NAMALWA (cell line): Measurements from ENCODE around the gene GREB1.

Experiments used
- DNase-seq: peaks from one replicate; pipeline ENCODE4 v3.0.0-alpha.2; 2015; ENCODE audit warnings: low spot score

The GREB1 gene, protein sequence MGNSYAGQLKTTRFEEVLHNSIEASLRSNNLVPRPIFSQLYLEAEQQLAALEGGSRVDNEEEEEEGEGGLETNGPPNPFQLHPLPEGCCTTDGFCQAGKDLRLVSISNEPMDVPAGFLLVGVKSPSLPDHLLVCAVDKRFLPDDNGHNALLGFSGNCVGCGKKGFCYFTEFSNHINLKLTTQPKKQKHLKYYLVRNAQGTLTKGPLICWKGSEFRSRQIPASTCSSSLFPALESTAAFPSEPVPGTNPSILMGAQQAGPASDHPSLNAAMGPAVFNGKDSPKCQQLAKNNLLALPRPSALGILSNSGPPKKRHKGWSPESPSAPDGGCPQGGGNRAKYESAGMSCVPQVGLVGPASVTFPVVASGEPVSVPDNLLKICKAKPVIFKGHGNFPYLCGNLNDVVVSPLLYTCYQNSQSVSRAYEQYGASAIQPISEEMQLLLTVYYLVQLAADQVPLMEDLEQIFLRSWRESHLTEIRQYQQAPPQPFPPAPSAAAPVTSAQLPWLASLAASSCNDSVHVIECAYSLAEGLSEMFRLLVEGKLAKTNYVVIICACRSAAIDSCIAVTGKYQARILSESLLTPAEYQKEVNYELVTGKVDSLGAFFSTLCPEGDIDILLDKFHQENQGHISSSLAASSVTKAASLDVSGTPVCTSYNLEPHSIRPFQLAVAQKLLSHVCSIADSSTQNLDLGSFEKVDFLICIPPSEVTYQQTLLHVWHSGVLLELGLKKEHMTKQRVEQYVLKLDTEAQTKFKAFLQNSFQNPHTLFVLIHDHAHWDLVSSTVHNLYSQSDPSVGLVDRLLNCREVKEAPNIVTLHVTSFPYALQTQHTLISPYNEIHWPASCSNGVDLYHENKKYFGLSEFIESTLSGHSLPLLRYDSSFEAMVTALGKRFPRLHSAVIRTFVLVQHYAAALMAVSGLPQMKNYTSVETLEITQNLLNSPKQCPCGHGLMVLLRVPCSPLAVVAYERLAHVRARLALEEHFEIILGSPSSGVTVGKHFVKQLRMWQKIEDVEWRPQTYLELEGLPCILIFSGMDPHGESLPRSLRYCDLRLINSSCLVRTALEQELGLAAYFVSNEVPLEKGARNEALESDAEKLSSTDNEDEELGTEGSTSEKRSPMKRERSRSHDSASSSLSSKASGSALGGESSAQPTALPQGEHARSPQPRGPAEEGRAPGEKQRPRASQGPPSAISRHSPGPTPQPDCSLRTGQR (N-terminal part only)

DNA sequence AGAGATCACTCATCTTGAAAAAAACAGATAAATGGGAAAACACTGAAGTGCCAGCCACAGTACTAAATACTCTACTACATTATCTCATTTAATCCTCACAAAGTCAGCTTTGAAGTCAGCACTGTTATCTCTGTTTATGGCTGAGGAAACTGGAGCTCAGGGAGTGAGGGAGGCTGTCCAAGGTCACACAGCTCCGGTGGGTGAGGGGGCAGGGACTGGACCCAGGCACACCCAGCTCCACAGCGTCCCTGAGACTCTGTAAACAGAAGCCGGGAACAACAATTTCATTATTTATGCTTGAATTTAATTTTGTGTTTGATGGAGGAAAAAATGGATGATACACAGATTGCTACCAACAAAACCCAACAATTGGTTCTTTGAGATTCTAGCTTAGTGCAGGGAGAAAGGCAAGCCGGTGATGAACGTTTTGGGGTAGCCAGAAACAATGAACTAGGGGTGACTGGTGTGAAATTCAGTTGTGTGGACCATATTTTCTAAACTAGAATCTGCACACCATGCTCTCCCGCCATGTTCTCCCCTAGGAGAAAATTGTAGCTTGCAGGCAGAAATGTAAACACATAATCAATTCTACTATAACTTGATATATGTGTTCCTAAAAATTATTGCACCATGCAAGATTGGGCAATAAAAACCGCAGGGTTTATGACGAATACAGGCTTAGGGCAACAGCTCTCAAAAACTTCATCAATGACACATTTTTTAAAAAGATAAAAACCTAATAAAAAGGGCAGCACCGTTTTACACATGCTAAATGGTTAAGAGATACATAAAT lies at the start of gene GREB1:
Gene GREB1 (plus strand): TSS at position 768 of the 793 bp plus-strand sequence. CDS start 22,570 bp downstream, outside the sequence.
- DNase-seq = no peak

DNA sequence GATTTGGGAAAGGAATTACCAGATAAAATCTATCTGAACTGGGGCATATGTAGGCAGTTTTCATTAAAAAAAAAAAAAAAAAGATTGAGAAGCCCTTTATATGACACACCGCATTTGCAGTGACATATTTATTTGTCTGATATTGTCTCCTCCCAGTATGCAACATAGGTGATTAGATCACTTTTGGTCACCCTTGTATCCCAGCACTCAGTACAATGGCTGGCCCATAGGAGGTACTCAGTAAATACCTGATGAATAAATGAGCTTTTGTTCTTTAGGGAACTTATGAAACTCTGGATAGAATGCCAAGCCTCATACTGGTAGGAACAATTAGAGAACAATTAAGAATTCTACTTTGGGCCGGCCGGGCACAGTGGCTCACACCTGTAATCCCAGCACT lies 45.0 kb upstream of the GREB1 start:
- DNase-seq = no peak

DNA sequence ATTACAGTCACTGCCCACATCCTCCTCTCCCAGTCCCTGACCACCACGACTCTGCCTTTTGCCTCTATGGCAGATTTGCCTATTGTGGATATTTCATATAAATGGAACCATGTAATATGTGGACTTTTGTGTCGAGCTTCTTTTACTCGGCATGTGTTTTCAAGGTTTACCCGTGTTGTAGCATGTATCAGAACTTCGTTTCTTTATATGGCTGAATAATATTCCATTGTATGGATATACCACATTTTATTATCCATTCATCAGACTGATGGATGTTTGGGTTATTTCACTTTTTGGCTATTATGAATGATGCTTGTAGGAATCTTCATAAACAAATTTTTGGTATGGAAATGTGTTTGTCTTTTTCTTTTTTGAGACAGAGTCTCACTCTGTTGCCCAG lies 43.7 kb upstream of the GREB1 start:
- no peak for DNase-seq

DNA sequence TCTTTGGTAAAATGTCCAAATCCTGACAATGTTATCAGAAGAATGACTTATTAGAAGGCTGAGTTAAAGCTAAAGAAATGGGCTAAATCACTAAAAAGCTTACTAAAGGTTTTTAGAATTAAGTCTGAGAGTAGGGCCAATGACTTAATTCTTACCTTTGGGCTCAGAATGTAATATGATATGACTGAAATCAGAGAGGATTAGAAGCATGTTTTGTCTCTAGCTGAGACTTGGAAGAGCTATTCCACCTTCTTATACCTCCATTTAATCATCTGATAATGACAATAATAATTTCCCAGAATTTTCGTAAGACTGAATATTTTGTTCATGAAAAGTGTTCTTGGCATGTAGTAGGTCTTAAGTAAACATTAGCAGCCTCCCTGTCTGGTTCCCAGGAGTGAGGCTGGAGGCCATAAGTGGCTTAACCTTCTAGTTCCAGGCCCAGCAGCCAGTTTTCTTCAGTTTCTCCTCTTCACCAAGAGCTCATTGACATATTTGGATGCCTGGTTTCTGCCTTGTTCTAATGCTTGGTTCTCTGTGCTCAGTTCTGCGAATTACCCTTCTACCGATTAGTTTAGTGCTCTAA lies 42.4 kb upstream of the GREB1 start:
- no peak for DNase-seq

DNA sequence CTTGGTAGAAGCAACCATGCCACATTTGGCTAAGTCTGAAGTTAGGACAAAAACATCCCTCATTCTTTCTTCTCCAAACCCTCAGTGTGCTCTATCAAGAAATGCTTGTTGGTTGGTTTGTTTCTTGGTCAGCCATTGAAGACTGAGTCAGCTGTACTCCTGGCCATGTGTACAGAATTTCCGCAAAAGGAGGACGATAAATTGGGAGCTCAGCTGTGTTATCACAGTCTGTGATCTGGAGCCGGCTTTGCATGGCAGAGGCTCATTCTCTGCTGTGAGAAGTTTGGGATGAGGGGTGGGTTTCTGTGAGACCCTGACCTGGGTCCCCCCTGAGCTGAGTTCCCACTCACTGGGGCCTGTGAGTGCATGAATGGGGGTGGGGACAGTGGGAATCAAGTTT lies 41.6 kb upstream of the GREB1 start:
- no peak for DNase-seq

DNA sequence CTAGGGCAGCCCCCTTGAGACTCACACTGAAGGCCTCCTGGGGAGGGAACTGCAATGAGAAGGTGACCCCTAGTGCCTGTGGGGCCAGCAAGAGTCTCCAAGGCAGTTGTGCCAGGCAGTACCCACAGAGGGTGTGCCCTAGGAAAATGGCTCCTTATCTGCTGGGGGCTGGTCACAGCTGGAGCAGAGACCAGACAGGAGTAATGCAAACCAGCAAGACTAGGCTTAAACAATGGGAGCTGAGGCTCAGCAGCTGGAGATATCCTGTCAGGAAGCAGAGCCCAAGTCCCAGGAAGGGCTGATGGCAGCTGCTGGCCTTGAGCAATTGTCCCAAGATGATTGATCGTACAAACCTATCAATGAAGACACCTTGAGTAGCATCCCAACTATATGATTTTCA lies 41.1 kb upstream of the GREB1 start:
- no peak for DNase-seq

DNA sequence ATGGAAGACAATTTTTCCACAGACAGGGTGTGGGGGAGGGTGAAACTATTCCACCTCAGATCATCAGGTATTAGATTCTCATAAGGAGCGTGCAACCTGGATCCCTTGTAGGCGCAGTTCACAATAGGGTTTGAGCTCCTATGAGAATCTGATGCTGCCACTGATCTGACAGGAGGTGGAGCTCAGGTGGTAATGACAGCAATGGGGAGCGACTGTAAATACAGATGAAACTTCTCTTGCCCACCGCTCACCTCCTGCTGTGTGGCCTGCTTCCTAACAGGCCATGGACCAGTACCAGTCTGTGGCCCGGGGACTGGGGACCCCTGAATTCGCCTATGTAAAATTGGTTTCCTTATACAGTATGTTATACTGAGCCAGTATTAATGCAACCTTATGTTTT lies 40.6 kb upstream of the GREB1 start:
- DNase-seq = no peak

DNA sequence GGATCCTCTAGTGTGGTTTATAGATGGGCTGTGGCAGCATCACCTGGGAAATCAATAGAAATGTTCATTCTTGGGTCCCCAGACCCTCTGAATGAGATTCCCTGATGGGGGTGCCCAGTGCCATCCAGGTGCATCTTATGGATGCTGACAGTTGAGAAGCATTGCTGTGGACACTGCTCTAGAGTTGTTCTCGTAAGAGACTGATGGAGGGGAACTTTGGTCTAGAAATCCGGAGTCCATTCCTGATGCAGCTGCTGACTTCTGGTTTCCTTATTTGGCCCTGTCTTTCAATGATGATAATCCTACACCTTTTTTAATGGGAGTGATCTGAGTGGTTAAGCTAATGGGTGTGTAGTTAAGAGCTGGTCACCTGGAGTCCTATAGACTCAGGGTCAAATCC lies 39.5 kb upstream of the GREB1 start:
- DNase-seq = no peak

DNA sequence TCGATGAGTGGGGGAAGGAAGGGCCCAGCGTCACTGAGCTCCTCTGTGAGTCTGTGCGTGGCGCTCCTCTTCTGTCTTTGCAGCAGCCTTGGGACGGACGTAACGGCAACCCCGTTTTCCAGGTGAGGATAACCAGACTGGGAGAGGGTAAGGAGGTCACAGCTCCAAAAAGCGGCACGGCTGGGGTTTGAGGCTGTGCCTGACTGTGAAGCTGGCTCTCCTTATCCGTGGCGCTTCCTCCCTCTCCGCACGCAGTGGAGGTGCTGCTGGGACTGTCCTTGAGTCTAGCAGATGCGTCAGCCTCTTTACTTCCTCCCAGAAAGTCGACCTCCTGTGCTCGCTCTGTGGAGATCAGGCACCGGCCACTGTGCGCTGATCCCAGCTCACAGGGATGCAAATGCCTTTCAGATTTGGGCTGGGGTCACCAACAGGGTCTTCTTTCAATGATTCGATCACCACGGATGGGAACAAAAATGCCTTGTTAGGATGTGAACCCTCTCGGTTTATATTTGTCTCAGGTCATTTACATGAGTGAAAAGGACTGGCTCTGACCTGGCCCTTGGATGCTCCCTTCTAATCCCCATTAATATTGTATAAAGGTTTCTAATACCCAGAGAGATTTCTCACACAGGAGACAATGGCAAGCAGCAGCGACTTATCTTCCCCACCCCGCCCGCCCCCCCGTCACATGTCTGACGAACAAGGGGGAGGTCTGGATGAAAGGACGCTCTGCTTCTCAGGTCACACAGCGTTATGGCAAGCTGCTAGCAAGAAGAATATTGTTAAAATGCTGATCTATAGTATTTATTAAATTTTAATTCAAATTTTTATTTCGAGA lies 37.8 kb upstream of the GREB1 start:
- DNase-seq = no peak

DNA sequence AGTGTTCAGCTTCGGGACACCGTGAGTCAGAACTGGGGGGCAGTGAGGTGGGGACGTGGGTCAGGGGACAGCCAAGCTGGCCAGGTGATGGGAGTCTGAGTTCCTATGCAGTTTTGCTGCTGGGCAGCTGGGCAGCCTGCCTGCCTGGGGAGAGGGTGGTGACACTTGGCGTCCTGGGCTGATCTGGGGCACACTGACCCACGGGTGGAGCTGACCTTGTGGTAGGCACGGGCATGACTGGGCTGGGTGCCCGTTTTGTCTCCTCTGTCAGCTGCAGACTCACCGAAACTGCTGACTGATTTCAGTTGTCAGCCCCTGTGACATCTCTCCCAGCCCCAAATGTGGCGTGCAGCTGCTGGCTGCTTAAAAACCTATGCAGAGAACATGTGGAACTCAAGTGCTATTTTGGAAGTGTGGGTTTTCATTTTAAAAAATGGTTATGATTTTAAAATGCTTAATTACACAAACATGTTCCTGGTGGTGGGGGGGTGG lies 35.3 kb upstream of the GREB1 start:
- peak; percentile 29 for DNase-seq

DNA sequence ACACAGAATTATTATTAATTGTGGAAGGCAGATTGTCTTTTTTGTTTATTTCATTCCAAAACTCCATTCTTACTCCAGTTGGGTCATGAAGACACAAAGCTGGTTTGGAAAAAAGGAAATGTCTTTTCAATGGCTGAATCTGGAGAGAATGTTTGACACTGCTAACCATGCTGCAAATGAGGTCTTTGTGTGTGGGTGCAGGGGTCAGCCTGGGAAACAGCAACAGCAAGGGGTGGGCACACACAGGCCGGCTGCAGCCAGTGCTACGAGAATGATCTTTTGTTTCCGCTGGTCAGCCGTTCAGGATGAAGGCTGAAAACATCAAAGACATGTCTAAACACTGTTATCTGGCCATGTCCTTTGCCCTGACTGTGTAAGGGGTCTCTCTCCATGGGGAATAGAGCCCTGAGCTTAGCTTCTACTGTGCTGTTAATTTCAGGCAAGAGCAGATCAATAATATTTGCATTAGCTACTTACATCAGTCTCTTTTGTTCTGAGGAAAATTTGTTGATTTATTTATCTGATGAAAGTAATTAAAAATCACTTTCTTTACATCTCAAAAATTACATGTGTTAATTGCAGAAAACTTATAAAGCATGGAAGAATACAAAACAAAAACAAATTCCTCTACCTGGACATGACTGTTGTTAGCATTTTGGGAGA lies 34.6 kb upstream of the GREB1 start:
- no peak for DNase-seq

DNA sequence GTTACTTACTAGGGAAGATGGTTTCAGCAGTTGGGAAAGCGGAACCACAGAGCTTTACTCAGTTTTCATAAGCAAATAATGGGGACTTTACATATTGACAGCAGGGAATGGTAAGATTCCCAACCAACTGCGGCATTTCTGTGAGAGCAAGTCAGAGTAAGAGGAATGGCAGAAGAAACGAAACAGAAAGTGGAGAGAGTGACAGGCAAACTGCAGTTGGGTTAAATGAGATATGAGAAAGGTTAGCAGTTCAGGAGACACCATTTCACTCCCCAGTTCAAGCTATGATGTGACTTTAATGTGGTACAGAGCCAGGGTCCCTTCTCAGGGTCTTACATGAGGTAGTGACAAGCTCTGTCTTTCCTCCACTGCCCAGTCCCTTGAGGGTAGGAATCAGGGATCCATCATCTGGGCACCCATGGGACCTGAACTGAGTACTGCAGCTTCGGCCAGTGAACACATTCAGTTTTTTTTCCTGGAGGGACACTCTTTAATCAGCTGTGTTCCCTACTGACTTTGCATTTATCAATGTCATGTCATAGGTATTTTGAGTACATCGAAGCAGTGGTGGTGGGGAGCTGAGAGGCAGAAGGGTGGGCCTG lies 33.0 kb upstream of the GREB1 start:
- no peak for DNase-seq

DNA sequence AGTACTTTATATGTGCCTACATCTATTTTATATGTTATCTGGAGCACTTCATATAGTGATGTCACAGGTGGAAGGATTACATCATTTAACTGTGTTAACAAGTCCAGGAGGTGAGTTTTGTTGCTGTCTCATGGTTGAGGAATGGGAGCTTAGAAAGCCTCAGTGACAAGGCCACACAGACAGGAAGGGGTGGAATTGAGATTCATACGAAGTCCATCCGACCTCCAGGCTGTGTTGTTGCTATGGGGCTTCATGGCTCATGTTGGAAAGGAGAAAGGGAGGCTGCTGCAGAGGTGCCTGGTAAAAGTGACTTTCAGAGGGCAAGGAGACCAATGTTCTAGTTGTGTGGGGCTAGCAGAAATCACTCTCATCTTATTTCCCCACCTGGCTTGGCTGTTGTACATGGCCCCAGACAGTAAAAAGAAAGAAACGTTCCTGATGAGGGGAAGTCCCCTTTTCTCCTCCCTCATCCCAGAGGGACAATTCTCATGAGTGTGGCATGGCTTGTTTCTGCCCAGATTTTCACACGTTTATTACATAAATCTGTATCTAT lies 31.0 kb upstream of the GREB1 start:
- DNase-seq = no peak

DNA sequence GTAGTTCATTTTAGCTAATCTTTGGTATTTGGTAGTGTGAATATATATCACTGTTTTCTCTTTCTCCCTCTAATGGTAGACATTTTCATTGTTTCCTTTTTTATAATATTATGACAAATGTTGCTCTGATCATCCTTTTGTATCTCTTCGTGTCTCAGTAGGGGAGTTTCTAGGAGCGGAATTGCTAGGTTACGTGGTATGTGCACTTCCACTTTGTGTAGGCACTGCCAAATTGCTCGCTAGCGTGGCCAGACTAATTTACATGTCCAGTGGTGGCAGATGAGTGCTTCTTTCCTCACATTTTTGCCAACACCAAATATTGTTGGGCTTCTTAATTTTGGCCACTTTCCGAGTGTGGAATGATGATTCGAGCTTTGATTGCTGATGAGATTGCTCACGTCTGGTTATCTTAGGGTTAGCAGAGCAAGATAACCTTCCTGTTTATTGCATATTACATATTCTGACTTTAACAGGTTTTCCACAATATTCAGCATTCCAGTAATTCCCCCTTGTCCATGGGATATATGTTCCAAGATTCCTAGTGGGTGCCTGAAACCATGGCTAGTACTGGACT lies 30.4 kb upstream of the GREB1 start:
- DNase-seq = no peak

DNA sequence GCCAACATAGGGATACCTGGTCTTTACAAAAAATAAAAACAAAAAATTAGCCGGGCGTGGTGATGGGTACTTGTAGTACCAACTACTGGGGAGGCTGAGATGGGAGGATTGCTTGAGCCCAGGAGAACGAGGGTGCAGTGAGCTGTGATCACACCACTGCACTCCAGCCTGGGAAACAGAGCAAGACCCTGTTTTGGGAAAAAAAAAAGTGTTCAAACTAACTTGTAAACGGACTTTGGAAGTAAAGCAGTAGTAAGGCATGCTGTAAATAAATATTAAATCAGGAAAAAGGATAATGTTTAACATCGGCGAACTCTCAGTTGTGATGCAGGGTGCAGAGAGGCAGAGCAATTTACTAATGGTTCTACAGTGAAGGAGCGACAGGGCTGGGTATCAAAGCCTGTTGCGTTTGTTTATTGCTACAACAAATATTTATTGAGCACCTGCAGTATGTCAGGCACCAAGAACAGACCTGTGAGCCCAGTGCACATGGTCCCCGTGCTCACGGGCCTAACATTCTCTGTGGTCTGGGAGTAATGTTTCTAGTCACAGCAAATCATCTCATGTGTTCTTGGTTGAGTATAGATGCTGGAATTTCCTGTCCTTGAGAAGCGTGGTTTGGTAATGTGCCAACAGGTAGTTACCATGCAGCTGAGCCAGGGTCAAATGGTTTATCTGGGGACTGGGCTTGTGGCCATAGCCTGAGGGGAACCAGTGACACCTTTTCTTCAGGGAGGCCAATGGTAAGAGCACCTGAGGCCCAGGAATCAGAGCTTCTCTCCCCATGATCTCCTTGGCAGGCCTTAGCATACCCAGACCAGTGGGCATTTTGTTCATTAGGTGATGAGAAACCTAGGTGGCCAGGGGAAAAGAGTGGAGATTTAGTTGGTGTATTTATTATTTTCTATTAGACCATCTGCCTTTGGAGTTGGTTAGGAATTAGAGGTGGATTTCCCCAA lies 27.9 kb upstream of the GREB1 start:
- no peak for DNase-seq

DNA sequence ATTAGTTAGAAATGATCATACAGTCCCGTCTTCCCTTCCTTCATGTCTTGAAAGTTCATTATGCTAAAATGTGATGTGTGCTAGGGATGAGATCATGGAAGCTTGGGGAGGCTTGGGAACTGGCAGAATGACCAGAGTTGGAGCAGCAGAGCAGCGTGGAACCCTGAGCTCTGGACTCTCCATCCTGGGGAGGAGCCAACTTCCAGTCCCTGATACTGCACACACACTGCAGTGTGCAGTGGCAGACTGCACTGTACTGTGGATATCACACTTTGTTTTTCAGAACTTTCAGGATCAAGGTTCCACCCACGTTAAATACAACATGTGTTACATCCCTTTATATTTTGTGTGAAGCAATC lies 27.3 kb upstream of the GREB1 start:
- no peak for DNase-seq

DNA sequence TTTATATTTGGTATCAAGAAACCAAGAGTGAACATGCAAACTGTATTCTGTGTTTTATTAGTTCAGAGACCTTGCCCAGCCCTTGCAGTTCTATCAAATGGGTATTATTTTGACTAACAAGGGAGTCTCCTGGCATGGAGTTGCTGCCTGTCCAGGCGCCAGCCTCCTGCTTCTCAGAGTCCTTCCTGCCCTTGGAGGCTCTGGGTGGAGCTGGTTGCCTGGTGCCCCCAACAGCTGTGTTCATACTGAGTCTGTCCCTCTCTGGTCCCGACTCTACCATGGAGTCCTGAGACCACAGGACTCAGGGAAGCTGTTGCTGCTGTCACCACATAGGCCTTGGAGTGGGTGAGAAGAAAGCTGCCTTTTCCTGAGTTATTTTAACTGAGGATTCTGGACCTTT lies 26.3 kb upstream of the GREB1 start:
- no peak for DNase-seq
